ENCODE measurements around the gene PLCH1. TPM values are rescaled to one million over a fixed set of nuclear protein-coding genes. Genes with fewer than 3 reads are reported as not detected.

Gene PLCH1
- total RNA-seq, 1 experiment from 2014 or later = 13.4 TPM

- no peak for DNase-seq
- Mint-ChIP-seq H3K4me1 (ENCODE audit: low read depth, unreplicated experiment) (no peaks in the 10 kb centered on the region), H3K9me3 (ENCODE audit: low read depth, unreplicated experiment) (no peaks in the 10 kb centered on the region), H3K4me3 (ENCODE audit: low read depth, unreplicated experiment) (no peak overlapping the region), H3K27me3 (ENCODE audit: unreplicated experiment) (no peaks in the 10 kb centered on the region), H3K27ac (ENCODE audit: unreplicated experiment) (no peak overlapping the region), H3K36me3 (ENCODE audit: insufficient read depth, unreplicated experiment) (no peaks in the 10 kb centered on the region)
- no peak for TF ChIP-seq CTCF (IDR thresholded peaks at IDR 0.05; ENCODE audit: unreplicated experiment)
- intact Hi-C loops (cut with micrococcal nuclease; ENCODE audit: unreplicated experiment) = no loop called here
- CTCF ChIA-PET = interaction anchor here (0.8 to 1.1 kb wide), 2 partner anchors 59 to 212 kb away, joined by 3 to 4 read pairs; no protein-coding TSS in a partner anchor
- no TSS peak for BruUV-seq (replicated peaks)
Measured at GRCh38 chr3:155496206-155496605, 248.7 kb downstream of the PLCH1 start.

- Mint-ChIP-seq H3K27me3 (ENCODE audit: unreplicated experiment) (no peaks in the 10 kb centered on the region), H3K4me1 (ENCODE audit: low read depth, unreplicated experiment) (no peaks in the 10 kb centered on the region), H3K27ac (ENCODE audit: unreplicated experiment) (no peak overlapping the region), H3K4me3 (ENCODE audit: low read depth, unreplicated experiment) (no peak overlapping the region), H3K36me3 (ENCODE audit: insufficient read depth, unreplicated experiment) (no peaks in the 10 kb centered on the region), H3K9me3 (ENCODE audit: low read depth, unreplicated experiment) (no peaks in the 10 kb centered on the region)
- no peak for DNase-seq
- no peak for TF ChIP-seq CTCF (IDR thresholded peaks at IDR 0.05; ENCODE audit: unreplicated experiment)
- no TSS peak for BruUV-seq (replicated peaks)
- intact Hi-C loops (cut with micrococcal nuclease; ENCODE audit: unreplicated experiment) = no loop called here
- CTCF ChIA-PET = interaction anchor here (1.1 kb wide), 1 partner anchor 213 kb away, joined by 3 read pairs; no protein-coding TSS in a partner anchor
Measured at GRCh38 chr3:155495387-155495786, 249.5 kb downstream of the PLCH1 start.

- no peak for DNase-seq
- Mint-ChIP-seq H3K36me3 (ENCODE audit: insufficient read depth, unreplicated experiment) (no peaks in the 10 kb centered on the region), H3K4me3 (ENCODE audit: low read depth, unreplicated experiment) (no peak overlapping the region), H3K9me3 (ENCODE audit: low read depth, unreplicated experiment) (no peaks in the 10 kb centered on the region), H3K4me1 (ENCODE audit: low read depth, unreplicated experiment) (no peaks in the 10 kb centered on the region), H3K27ac (ENCODE audit: unreplicated experiment) (no peak overlapping the region), H3K27me3 (ENCODE audit: unreplicated experiment) (no peaks in the 10 kb centered on the region)
- TF ChIP-seq CTCF (IDR thresholded peaks at IDR 0.05; ENCODE audit: unreplicated experiment) = no peak
- no TSS peak for BruUV-seq (replicated peaks)
- CTCF ChIA-PET = interaction anchor here (0.6 kb wide), 1 partner anchor 1899 kb away, joined by 3 read pairs; no protein-coding TSS in a partner anchor
- intact Hi-C loops (cut with micrococcal nuclease; ENCODE audit: unreplicated experiment) = no loop called here
Measured at GRCh38 chr3:155494332-155494731, 250.5 kb downstream of the PLCH1 start.

- BruUV-seq (replicated peaks) = no TSS peak
- H3K27ac Mint-ChIP-seq (ENCODE audit: unreplicated experiment) = no peak overlapping the region
- no peak for TF ChIP-seq CTCF (IDR thresholded peaks at IDR 0.05; ENCODE audit: unreplicated experiment)
- H3K27me3 Mint-ChIP-seq (ENCODE audit: unreplicated experiment) = no peaks in the 10 kb centered on the region
- CTCF ChIA-PET = interaction anchor here (1.3 to 2.3 kb wide), 2 partner anchors 26 to 209 kb away, joined by 4 to 10 read pairs; no protein-coding TSS in a partner anchor
- H3K4me3 Mint-ChIP-seq (ENCODE audit: low read depth, unreplicated experiment) = no peak overlapping the region
- H3K4me1 Mint-ChIP-seq (ENCODE audit: low read depth, unreplicated experiment) = no peaks in the 10 kb centered on the region
- H3K36me3 Mint-ChIP-seq (ENCODE audit: insufficient read depth, unreplicated experiment) = no peaks in the 10 kb centered on the region
- no peaks in the 10 kb centered on the region for H3K9me3 Mint-ChIP-seq (ENCODE audit: low read depth, unreplicated experiment)
- intact Hi-C loops (cut with micrococcal nuclease; ENCODE audit: unreplicated experiment) = no loop called here
- DNase-seq = no peak
Measured at GRCh38 chr3:155492841-155493240, 252.0 kb downstream of the PLCH1 start.

Data from Calu3 (cell line).